ENCODE results near the gene PLEKHM2. TPM values are rescaled to one million over a fixed set of nuclear protein-coding genes. Genes with fewer than 3 reads are reported as not detected.

PLEKHM2 gene
- total and polyA plus RNA-seq, 2 of the 8 experiments (the other 6 are each of a cell fraction or from before 2014, with no cell fraction given): 38.3 to 47.6 TPM

GRCh38 chr1:15639262-15639661 is 44.9 kb upstream of the PLEKHM2 start:
- FAIRE-seq (no peak), DNase-seq (ENCODE audit: low read depth in 1 of 2, low spot score in 2 of 2) (no peak)
- H3K14ac ChIP-seq (ENCODE audit: insufficient read length): no peak overlapping the region
- no peak overlapping the region for H3K4ac ChIP-seq (replicated peaks; ENCODE audit: insufficient read length, low read depth, low read length)
- H2AFZ ChIP-seq (ENCODE audit: low read length): no peak overlapping the region
- H4K5ac ChIP-seq (ENCODE audit: insufficient read length, low read depth, low read length): no peak overlapping the region
- no peak overlapping the region for H2BK15ac ChIP-seq (ENCODE audit: low read length)
- H3K23me2 ChIP-seq (ENCODE audit: low read depth, low read length): no peaks in the 10 kb centered on the region; the same call in 1 of the 2 replicates
- no peak for TF ChIP-seq POLR2A (IDR thresholded peaks at IDR 0.05; ENCODE audit: control extremely low read depth in 1 of 2, low read depth in 2 of 2, low read length in 2 of 2)
- TF ChIP-seq, protein P1, sequence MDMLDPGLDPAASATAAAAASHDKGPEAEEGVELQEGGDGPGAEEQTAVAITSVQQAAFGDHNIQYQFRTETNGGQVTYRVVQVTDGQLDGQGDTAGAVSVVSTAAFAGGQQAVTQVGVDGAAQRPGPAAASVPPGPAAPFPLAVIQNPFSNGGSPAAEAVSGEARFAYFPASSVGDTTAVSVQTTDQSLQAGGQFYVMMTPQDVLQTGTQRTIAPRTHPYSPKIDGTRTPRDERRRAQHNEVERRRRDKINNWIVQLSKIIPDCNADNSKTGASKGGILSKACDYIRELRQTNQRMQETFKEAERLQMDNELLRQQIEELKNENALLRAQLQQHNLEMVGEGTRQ (IDR thresholded peaks at IDR 0.05; ENCODE audit: low read length): no peak
- no peak for TF ChIP-seq JUND (IDR thresholded peaks at IDR 0.05; ENCODE audit: low read length)
- TF ChIP-seq SIN3A (conservative IDR thresholded peaks at IDR 0.05 in 1 of 2, IDR thresholded peaks at IDR 0.05 in 1 of 2; ENCODE audit: low read depth in 1 of 2, low read length in 2 of 2): no peak
- TF ChIP-seq POU5F1 (IDR thresholded peaks at IDR 0.05; ENCODE audit: low read depth, low read length): no peak
- no peak for TF ChIP-seq HDAC2 (IDR thresholded peaks at IDR 0.05; ENCODE audit: borderline replicate concordance in 1 of 2, low read depth in 2 of 2, low read length in 2 of 2)
- no peak for TF ChIP-seq NANOG (IDR thresholded peaks at IDR 0.05; ENCODE audit: insufficient read depth, low read depth, low read length, poor library complexity, severe bottlenecking)
- no peak overlapping the region for H3K27ac ChIP-seq (ENCODE audit: low read depth, low read length)
- H4K8ac ChIP-seq (ENCODE audit: extremely low read depth, insufficient read depth, low read length): no peak overlapping the region
- no peak overlapping the region for H4K91ac ChIP-seq (replicated peaks; ENCODE audit: insufficient read length, low read length)
- H3K9ac ChIP-seq (replicated peaks in 1 of 4; ENCODE audit: extremely low read depth in 1 of 4, low read depth in 3 of 4, low read length in 3 of 4): no peak overlapping the region
- no peaks in the 10 kb centered on the region for H3K79me2 ChIP-seq (ENCODE audit: control insufficient read depth in 1 of 2, insufficient read depth in 2 of 2, low read length in 2 of 2)
- H3K27me3 ChIP-seq (replicated peaks in 1 of 4; ENCODE audit: control insufficient read depth in 3 of 4, extremely low read depth in 1 of 4, insufficient read depth in 3 of 4, low read length in 3 of 4): no peaks in the 10 kb centered on the region
- H3K79me1 ChIP-seq (ENCODE audit: low read depth, low read length): no peaks in the 10 kb centered on the region; the same call in 1 of the 2 replicates
- no peak overlapping the region for H2BK12ac ChIP-seq (ENCODE audit: low read depth, low read length)
- no peaks in the 10 kb centered on the region for H3K4me1 ChIP-seq (replicated peaks in 1 of 4; ENCODE audit: control insufficient read depth in 3 of 4, insufficient read depth in 4 of 4, low read length in 3 of 4)
- no peaks in the 10 kb centered on the region for H3K9me3 ChIP-seq (ENCODE audit: insufficient read depth in 2 of 2, low read depth in 1 of 2, low read length in 1 of 2)
- H2BK5ac ChIP-seq (ENCODE audit: low read depth, low read length): no peak overlapping the region
- no peak overlapping the region for H2BK120ac ChIP-seq (replicated peaks; ENCODE audit: low read depth, low read length)
- no peak overlapping the region for H3K56ac ChIP-seq (replicated peaks; ENCODE audit: insufficient read length, low read depth, low read length)
- ChIA-PET CTCF (ENCODE audit: partially characterized antibody) (interaction anchor here (1.4 kb wide), 1 partner anchor 12 kb away, joined by 3 read pairs; no protein-coding TSS in a partner anchor), POLR2A (ENCODE audit: partially characterized antibody) (interaction anchor here (0.6 kb wide), 1 partner anchor 11 kb away, joined by 3 read pairs; no protein-coding TSS in a partner anchor)
- peaks cover 3 to 8% of the 10 kb centered on the region in 2 experiments for H4K20me1 ChIP-seq (replicated peaks in 1 of 2; ENCODE audit: control insufficient read depth in 1 of 2, insufficient read depth in 2 of 2, low read length in 2 of 2)
- H3K4me2 ChIP-seq (ENCODE audit: insufficient read depth in 1 of 2, low read depth in 2 of 2, low read length in 2 of 2): no peak overlapping the region
- peaks cover 25 to 79% (median 49%) of the 10 kb centered on the region in 4 experiments; a peak in 7 of 8 replicates for H3K36me3 ChIP-seq (ENCODE audit: control insufficient read depth in 2 of 4, insufficient read depth in 4 of 4, low read length in 3 of 4)
- no peak overlapping the region for H3K18ac ChIP-seq (ENCODE audit: extremely low read depth, low read length)
- H3K23ac ChIP-seq (ENCODE audit: insufficient read length): no peak overlapping the region
- H2BK20ac ChIP-seq (ENCODE audit: low read length): no peak overlapping the region
- no peak overlapping the region for H3K4me3 ChIP-seq (ENCODE audit: extremely low read depth in 1 of 4, insufficient read depth in 2 of 4, low read depth in 3 of 4, low read length in 4 of 4)
- H2AK5ac ChIP-seq (ENCODE audit: low read depth, low read length): no peak overlapping the region

Data from H1 (cell line).